Measurements from ENCODE around the gene SPRED1. TPM values are rescaled to one million over a fixed set of nuclear protein-coding genes. Genes with fewer than 3 reads are reported as not detected.

The SPRED1 gene
- total and polyA plus RNA-seq, 2 experiments from 2014 or later, result 11.4 to 44.0 TPM

- peaks cover 8% of the 10 kb centered on the region for H3K27me3 Mint-ChIP-seq (ENCODE audit: insufficient read depth, low read depth, poor library complexity)
- Histone ChIP-seq H3K79me2 (replicated peaks; ENCODE audit: insufficient read depth) (no peaks in the 10 kb centered on the region), H2AFZ (no peak overlapping the region), H3K27me3 (ENCODE audit: insufficient read depth) (no peaks in the 10 kb centered on the region), H3K9me2 (ENCODE audit: insufficient read depth) (no peaks in the 10 kb centered on the region), H4K20me1 (replicated peaks; ENCODE audit: insufficient read depth) (no peaks in the 10 kb centered on the region), H3K4me2 (no peak overlapping the region), H3F3A (replicated peaks; ENCODE audit: low read depth) (no peaks in the 10 kb centered on the region), H3K4me3 (no peak overlapping the region), H3K4me1 (ENCODE audit: insufficient read depth) (peaks cover 18% of the 10 kb centered on the region), H3K27ac (ENCODE audit: low read depth) (no peak overlapping the region), H3K36me3 (ENCODE audit: insufficient read depth) (no peaks in the 10 kb centered on the region)
- TF ChIP-seq CTCF (conservative IDR thresholded peaks at IDR 0.05; ENCODE audit: low read depth in 2 of 2) (no peak), EZH2phosphoT487 (IDR thresholded peaks at IDR 0.05; ENCODE audit: unreplicated experiment) (no peak), ZNF331 (CRISPR knock-in tag; IDR thresholded peaks at IDR 0.05; ENCODE audit: low read depth) (no peak), EZH2 (IDR thresholded peaks at IDR 0.05; ENCODE audit: low read depth, unreplicated experiment) (no peak), ZNF462 (CRISPR knock-in tag; IDR thresholded peaks at IDR 0.05) (no peak), NANOG (IDR thresholded peaks at IDR 0.05; ENCODE audit: borderline replicate concordance) (no peak), POLR2AphosphoS5 (IDR thresholded peaks at IDR 0.05; ENCODE audit: low read depth) (no peak), JUNB (IDR thresholded peaks at IDR 0.05; ENCODE audit: unreplicated experiment) (no peak), STAT1 (IDR thresholded peaks at IDR 0.05; ENCODE audit: unreplicated experiment) (no peak), ZNF114 (CRISPR knock-in tag; IDR thresholded peaks at IDR 0.05) (no peak), CREB1 (CRISPR knock-in tag; IDR thresholded peaks at IDR 0.05; ENCODE audit: low read depth) (no peak), REST (IDR thresholded peaks at IDR 0.05; ENCODE audit: unreplicated experiment) (no peak), ETS1 (IDR thresholded peaks at IDR 0.05) (no peak)
- H3K4me1 Mint-ChIP-seq, result peaks cover 39% of the 10 kb centered on the region
- ATAC-seq, result no peak
- DNase-seq (ENCODE audit: low spot score), result no peak
- H3K4me3 Mint-ChIP-seq, result no peak overlapping the region
- no peak overlapping the region for H3K27ac Mint-ChIP-seq
- peaks cover 3% of the 10 kb centered on the region; the same call in 1 of the 3 replicates for H3K36me3 Mint-ChIP-seq (ENCODE audit: low read depth)
- H3K9me3 Mint-ChIP-seq, result 0 out of 3 replicates have a peak, but pooled peaks cover 3% of the 10 kb centered on the region
Observed at GRCh38 chr15:38247336-38247735, 5.3 kb upstream of the SPRED1 start.

All from GM23338 (cell line).